NCI-H526 treated with DMSO at 0.1 percent for 48 hours (cell line): ENCODE measurements around the gene TGFB1I1.
"Not testable (repeated sequence)": the region's sequence is repeated elsewhere in the genome, so short reads cannot be mapped to it uniquely, and the experiment has no call there.

Experiments
- DNase-seq: peaks from one replicate; lab custom pipeline; 2025; lab: John Stamatoyannopoulos, UW

Gene TGFB1I1

DNA sequence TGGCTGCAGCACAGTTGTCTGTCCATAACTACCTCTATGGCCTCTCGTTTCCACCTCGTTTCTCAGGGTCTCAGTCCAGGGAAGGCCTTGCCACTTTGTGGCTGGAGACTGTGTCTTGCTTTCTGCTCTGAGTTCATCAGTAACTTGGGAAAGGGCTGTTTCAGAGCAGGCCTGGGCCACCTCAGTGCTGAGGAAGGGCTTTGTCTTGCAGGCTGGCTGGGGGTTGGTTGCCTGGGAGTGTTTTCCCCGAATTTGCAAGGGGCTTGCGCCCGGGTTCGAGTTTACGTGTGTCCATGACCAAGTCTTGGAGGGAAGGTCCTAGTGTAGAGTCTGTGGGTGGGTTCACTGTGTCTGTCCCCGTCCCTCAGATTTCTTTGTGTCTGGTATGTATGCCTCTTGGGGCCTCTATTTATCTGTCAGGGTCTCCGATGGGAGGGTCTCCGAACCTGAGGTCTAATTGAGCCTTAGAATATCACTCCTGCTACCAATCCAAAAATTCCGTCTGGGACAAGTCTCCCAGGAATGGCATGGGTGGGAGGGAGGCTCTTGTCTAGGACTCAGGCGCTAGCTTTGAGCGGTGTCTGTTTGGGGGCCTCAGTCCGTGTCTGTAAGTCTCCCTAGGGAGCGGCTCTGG lies 594 bp upstream of the TGFB1I1 start:
- no peak for DNase-seq

DNA sequence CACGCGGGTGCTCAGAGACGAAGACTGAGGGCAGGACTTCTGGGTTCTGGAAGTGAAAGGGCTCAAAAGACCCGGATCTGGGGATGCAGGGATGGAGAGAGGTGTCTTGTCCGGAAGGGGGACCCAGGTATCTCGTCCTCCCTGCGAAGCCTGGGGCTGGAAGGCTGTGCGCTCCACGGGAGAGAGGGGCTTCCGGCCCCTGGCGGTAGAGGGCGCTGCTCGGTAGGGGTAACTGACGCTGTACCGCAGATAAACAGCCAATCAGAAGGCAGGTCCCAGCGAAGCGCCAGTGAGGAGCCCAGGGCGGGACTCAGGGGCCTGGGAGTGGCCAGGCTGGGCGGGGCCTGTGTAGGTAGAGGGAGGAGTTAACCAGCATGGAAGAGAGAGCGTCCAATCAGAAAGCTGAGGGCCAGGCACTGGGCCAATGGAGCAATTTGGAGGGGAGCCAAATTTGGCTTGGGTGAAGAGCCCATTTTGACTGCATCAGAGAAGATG lies 804 bp downstream of the TGFB1I1 start:
- DNase-seq = no peak

DNA sequence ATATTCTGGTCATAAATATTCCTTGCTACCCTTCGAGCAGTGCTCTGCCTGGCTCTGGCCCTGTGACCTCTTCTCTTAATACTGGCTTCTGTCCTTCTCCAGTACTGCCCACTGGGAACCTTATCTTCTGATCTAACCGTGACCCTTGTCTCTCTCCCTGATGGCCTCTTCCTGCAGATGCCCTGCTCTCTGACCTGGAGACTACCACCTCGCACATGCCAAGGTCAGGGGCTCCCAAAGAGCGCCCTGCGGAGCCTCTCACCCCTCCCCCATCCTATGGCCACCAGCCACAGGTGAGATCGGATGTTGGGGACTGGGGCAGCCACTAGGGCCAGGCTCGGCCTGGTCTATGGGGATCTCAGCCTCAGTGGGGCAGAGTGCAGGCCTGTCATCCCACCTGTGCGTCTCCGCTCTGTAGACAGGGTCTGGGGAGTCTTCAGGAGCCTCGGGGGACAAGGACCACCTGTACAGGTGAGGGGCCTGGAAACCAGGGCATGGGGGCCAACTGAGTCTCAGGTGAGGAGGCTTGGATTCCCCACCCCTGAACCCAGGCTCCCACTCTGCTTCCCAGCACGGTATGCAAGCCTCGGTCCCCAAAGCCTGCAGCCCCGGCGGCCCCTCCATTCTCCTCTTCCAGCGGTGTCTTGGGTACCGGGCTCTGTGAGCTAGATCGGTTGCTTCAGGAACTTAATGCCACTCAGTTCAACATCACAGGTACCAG lies 1.5 kb downstream of the TGFB1I1 start:
- DNase-seq = no peak

GRCh38 chr16:31474173-31474714 lies 2.3 kb downstream of the TGFB1I1 start:
- no peak for DNase-seq

GRCh38 chr16:31474773-31475738 lies 3.1 kb downstream of the TGFB1I1 start:
- no peak for DNase-seq

DNA sequence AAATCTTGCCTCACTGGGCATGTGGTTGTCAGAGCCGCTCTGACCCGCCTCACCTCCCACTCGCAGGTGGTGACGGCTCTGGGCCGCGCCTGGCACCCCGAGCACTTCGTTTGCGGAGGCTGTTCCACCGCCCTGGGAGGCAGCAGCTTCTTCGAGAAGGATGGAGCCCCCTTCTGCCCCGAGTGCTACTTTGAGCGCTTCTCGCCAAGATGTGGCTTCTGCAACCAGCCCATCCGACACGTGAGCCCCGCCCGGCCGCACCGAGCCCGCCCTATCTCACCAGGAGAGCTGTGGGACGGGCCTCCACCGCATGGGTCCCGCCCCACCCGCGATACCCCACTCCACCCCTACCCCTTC lies 4.0 kb downstream of the TGFB1I1 start:
- DNase-seq = no peak

GRCh38 chr16:31476303-31477219 lies 4.6 kb downstream of the TGFB1I1 start:
- peak; percentile 20 for DNase-seq

DNA sequence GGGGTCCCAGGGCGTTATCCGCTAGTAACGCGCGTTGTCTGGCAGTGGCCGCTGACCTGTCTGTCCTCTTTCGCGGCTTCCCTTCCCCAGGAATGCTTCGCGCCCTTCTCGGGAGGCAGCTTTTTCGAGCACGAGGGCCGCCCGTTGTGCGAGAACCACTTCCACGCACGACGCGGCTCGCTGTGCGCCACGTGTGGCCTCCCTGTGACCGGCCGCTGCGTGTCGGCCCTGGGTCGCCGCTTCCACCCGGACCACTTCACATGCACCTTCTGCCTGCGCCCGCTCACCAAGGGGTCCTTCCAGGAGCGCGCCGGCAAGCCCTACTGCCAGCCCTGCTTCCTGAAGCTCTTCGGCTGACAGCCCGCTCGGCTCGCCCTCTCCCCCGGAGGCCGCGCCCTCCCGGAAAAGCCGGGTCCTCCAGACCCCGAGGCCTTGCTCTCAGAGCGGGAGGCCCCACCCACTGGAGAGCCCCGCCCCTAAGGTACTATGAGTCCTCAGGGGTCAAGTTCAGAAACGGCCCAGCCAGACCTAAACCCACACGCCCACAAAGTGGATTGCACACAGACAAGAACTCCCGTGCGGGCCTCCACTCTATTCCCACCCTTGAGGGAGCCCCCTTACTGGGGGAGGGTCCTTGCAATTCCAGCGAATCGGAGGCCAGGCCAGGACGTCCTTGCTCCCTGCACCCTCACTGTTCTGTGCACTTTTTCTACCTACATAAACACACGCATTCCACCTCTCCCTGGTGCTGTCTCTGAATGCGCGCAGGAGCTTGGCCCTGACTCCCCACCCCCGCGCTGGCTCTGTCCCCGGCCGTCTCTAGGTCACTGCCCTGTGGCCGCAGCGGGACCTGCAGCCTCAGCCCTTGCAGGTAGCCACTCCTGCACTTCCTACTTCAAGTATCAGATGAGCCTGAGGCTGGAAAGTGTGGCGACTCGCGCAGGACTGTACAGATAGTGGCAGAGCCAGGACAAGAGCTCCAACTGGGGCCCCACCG lies 5.6 kb downstream of the TGFB1I1 start:
- DNase-seq = no peak

GRCh38 chr16:31478956-31479355 lies 7.0 kb downstream of the TGFB1I1 start:
- DNase-seq = no peak

DNA sequence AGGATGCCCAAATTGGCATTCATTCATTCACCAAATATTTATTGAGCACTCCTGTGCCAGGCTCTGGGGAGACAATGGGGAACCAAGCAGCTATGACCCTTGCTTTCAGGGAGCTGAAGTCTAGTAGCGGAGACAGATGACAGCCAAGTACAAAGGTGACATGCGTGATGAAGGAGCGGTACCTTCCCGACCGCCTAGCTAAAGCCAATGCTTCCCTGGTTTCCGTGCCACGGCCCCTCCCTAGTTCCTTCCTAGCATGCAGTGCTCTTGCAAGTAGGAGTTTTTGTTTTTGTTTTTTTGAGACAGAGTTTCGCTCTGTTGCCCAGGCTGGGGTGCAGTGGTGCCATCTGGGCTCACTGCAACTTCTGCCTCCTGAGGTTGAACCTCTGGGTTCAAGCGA lies 7.8 kb downstream of the TGFB1I1 start:
- no peak for DNase-seq

DNA sequence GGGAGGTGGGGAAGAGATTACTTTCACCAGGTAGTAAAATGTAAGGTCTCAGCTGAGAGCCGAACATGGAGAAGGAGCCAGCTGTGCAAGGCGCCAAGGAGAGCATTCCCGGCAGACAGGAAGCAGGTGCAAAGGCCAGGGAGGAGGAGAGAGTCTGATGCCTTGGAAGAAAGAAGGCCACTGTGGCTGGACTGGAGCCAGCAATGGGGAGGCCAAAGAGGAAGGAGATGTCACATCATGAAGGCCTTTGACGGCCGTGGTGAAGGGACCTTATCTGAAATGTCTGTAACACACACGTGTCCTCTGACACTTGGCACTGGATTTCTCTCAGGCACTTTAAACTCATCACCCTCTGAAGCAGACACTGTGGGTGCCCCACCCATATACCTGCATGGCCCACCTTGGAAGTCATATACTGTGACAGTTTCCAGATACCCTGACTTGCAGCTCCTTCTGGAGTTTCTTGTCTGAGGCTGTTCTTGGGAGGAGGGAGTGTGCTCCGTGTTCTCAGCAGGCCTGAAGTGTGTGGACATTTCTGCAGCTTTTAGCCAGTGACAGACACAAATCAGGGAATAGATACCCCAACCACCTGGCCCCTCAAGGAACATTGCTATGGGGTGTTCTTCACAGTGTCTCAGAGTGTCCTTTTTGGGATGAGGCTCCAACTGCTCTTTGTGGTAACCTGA lies 9.0 kb downstream of the TGFB1I1 start:
- DNase-seq = no peak

- no peak for DNase-seq
Observed at GRCh38 chr16:31483081-31483480, 11.1 kb downstream of the TGFB1I1 start, which contains the start of gene SLC5A2. TSS of gene SLC5A2 (plus strand) at chr16:31483123. CDS start at chr16:31483137, 14 bp downstream.

GRCh38 chr16:31484048-31484447 lies 12.1 kb downstream of the TGFB1I1 start:
- DNase-seq = not testable (repeated sequence)

DNA sequence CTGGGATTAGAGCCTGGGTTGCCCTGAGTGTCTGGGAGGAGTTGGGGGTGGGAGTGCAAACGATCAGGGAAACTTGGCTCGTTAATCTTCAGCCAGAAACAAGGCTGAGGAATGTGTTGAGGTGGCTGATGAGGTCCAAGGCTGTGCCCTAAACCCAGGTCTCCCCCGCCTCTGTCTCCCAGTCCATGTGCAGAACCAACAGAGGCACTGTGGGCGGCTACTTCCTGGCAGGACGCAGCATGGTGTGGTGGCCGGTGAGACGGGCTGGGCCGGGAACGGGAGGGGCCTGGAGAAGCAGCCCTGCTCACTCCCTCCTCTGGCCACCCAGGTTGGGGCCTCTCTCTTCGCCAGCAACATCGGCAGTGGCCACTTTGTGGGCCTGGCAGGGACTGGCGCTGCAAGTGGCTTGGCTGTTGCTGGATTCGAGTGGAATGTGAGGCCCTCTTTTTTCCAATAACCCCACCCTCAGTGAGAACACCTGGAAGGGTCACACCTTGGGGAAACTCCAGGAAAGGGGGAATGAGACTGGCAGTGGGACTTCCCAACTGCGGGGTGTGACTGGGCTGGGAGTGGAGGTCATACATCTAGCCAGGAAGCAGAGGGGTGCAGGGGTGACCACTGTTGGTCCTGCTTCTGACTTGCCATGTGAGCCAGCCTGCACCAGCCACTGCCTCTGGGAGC lies 12.7 kb downstream of the TGFB1I1 start:
- no peak for DNase-seq

DNA sequence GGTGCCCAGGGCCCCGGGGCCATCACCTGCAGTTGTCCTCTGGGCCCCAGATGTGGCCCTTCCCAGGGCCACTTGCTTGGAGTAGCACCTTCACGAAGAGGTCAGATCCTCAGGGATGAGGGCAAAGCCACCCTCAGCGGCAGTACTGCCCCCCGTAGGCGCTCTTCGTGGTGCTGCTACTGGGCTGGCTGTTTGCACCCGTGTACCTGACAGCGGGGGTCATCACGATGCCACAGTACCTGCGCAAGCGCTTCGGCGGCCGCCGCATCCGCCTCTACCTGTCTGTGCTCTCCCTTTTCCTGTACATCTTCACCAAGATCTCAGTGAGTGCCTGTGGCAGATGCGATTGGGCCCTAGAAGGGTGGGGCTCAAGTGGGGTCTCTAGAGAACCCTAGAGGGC lies 13.6 kb downstream of the TGFB1I1 start:
- DNase-seq = no peak

DNA sequence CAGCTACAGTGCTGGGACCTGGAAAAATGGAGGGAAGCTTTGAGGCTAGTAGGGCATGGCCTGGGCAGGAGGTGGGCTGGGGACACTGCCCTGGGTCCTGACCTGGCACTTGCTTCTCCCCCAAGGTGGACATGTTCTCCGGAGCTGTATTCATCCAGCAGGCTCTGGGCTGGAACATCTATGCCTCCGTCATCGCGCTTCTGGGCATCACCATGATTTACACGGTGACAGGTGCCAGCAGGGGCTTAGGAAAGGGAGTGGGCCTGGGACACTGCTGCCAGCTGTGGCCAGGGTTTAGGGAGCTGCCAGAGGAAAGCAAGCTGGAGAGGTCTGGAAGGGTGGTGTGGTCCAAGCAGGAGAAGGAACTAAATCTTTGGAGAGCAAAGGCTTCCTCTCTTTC lies 14.1 kb downstream of the TGFB1I1 start:
- DNase-seq = no peak

DNA sequence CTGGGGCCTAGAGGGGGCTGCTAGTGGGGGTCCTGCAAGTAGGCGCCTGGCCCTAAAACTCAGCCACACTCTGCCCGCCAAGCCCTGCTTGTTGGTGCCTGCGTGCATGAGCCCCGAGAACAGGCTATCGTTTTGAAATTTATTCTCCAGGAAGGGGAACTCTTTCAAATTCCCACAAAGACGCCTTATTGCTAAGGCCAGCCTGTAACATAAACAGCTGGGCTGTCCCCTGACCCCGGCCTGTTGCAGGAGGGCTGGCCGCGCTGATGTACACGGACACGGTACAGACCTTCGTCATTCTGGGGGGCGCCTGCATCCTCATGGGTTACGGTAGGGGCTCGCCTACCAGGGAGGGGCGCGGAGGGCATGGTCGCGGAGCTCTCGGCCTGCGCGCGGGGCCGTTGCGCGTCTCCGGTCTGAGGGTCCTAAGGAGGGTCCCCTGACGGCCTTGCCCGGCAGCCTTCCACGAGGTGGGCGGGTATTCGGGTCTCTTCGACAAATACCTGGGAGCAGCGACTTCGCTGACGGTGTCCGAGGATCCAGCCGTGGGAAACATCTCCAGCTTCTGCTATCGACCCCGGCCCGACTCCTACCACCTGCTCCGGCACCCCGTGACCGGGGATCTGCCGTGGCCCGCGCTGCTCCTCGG lies 15.2 kb downstream of the TGFB1I1 start:
- no peak for DNase-seq
